H9 (cell line): ENCODE measurements around the gene OR2T3. TPM values are rescaled to one million over a fixed set of nuclear protein-coding genes. Genes with fewer than 3 reads are reported as not detected.
"Not testable (repeated sequence)": the region's sequence is repeated elsewhere in the genome, so short reads cannot be mapped to it uniquely, and the experiment has no call there.

Experiments used
- DNase-seq: peaks from one replicate; pipeline ENCODE4 v3.0.0-alpha.2; 2017
- H2AFZ ChIP-seq: one replicate; pipeline ENCODE4 v1.6.1; 2013; ENCODE audit warnings: mild to moderate bottlenecking, low read length, control low read depth, moderate library complexity
- H2AK5ac ChIP-seq: 2 replicates; pipeline ENCODE4 v1.6.1; 2013; ENCODE audit warnings: low read length, control low read depth, mixed read lengths; ENCODE audit not compliant: insufficient read length
- H2BK120ac ChIP-seq: one replicate; pipeline ENCODE4 v1.6.1; 2013; ENCODE audit warnings: low read depth, mild to moderate bottlenecking, low read length, control low read depth, inconsistent platforms; ENCODE audit not compliant: poor library complexity, severe bottlenecking
- H2BK12ac ChIP-seq: 2 replicates; pipeline ENCODE4 v1.6.1; 2013; ENCODE audit warnings: low read length, control low read depth, mixed read lengths, low read depth; ENCODE audit not compliant: insufficient read length
- H2BK15ac ChIP-seq: 2 replicates; pipeline ENCODE4 v1.6.1; 2013; ENCODE audit warnings: low read depth, low read length, control low read depth
- H2BK20ac ChIP-seq: one replicate; pipeline ENCODE4 v1.6.1; 2013; ENCODE audit warnings: low read depth, mild to moderate bottlenecking, low read length, control low read depth, inconsistent platforms; ENCODE audit not compliant: poor library complexity, severe bottlenecking
- H2BK5ac ChIP-seq: 2 replicates; pipeline ENCODE4 v1.6.1; 2013; ENCODE audit warnings: low read length, control low read depth, mixed read lengths; ENCODE audit not compliant: insufficient read length
- H3K14ac ChIP-seq: 2 replicates; pipeline ENCODE4 v1.6.1; 2013; ENCODE audit warnings: low read length, control low read depth; ENCODE audit not compliant: insufficient read depth
- H3K18ac ChIP-seq: 2 replicates; pipeline ENCODE4 v1.6.1; 2013; ENCODE audit warnings: low read depth, mild to moderate bottlenecking, mixed read lengths, low read length, control low read depth; ENCODE audit not compliant: insufficient read length
- H3K23ac ChIP-seq: 2 replicates; pipeline ENCODE4 v1.6.1; 2013; ENCODE audit warnings: low read length, control low read depth, mixed read lengths, low read depth; ENCODE audit not compliant: insufficient read length
- H3K23me2 ChIP-seq: 2 replicates; pipeline ENCODE4 v1.6.1; 2013; ENCODE audit warnings: low read depth, mild to moderate bottlenecking, mixed read lengths, low read length, control low read depth; ENCODE audit not compliant: insufficient read length, poor library complexity, severe bottlenecking
- H3K27ac ChIP-seq: 2 replicates; pipeline ENCODE4 v1.5.1; 2013; ENCODE audit warnings: low read length, control low read depth, mixed read lengths, low read depth; ENCODE audit not compliant: insufficient read length
- H3K27me3 ChIP-seq: 2 replicates; pipeline ENCODE4 v1.6.1; 2013; ENCODE audit warnings: low read length, control low read depth, inconsistent platforms; ENCODE audit not compliant: insufficient read depth
- H3K4ac ChIP-seq: 2 replicates; pipeline ENCODE4 v1.6.1; 2013; ENCODE audit warnings: low read depth, mild to moderate bottlenecking, control low read depth, inconsistent platforms, low read length, moderate library complexity
- H3K4me1 ChIP-seq: 2 replicates; pipeline ENCODE4 v1.6.1; 2013; ENCODE audit warnings: low read length, control low read depth, inconsistent platforms; ENCODE audit not compliant: insufficient read depth
- H3K4me2 ChIP-seq: 2 replicates; pipeline ENCODE4 v1.6.1; 2013; ENCODE audit warnings: low read length, control low read depth, mixed read lengths; ENCODE audit not compliant: insufficient read length, insufficient read depth
- H3K56ac ChIP-seq: 2 replicates; pipeline ENCODE4 v1.6.1; 2013; ENCODE audit warnings: low read depth, mild to moderate bottlenecking, mixed read lengths, low read length, control low read depth; ENCODE audit not compliant: insufficient read length
- H3K79me1 ChIP-seq: 2 replicates; pipeline ENCODE4 v1.6.1; 2013; ENCODE audit warnings: low read depth, mild to moderate bottlenecking, moderate library complexity, low read length, control low read depth, inconsistent platforms; ENCODE audit not compliant: insufficient read depth, poor library complexity, severe bottlenecking
- H3K79me2 ChIP-seq: 2 replicates; pipeline ENCODE4 v1.6.1; 2013; ENCODE audit warnings: low read length, control low read depth, inconsistent platforms; ENCODE audit not compliant: insufficient read depth
- H3K9ac ChIP-seq: 2 replicates; pipeline ENCODE4 v1.6.1; 2013; ENCODE audit warnings: low read length, control low read depth, mixed read lengths; ENCODE audit not compliant: insufficient read length; ENCODE audit errors: extremely low read depth
- H3K9me3 ChIP-seq: one replicate; pipeline ENCODE4 v1.6.1; 2013; ENCODE audit warnings: low read depth, low read length, inconsistent platforms; ENCODE audit not compliant: control insufficient read depth
- H3T11ph ChIP-seq: one replicate; pipeline ENCODE4 v1.6.1; 2013; ENCODE audit warnings: mild to moderate bottlenecking, low read length, control low read depth, inconsistent platforms
- H4K20me1 ChIP-seq: one replicate; pipeline ENCODE4 v1.6.1; 2013; ENCODE audit not compliant: control insufficient read depth, insufficient read length, insufficient read depth
- H4K5ac ChIP-seq: 2 replicates; pipeline ENCODE4 v1.6.1; 2013; ENCODE audit warnings: low read depth, mild to moderate bottlenecking, mixed read lengths, low read length, control low read depth; ENCODE audit not compliant: insufficient read length
- H4K8ac ChIP-seq: replicated peaks from 2 replicates; pipeline ENCODE4 v1.6.1; 2013; ENCODE audit warnings: low read length, control low read depth, mixed read lengths, low read depth; ENCODE audit not compliant: insufficient read length
- H4K91ac ChIP-seq: 2 replicates; pipeline ENCODE4 v1.6.1; 2013; ENCODE audit warnings: low read depth, mild to moderate bottlenecking, moderate library complexity, mixed read lengths, low read length, control low read depth; ENCODE audit not compliant: insufficient read length
- H3K27ac Mint-ChIP-seq, 3 experiments: 2 replicates in 2 of 3; 3 replicates in 1 of 3; pipeline ENCODE4 v1.8.0; 2020 to 2021; ENCODE audit warnings: mixed read lengths in 3 of 3, mild to moderate bottlenecking in 1 of 3, moderate library complexity in 1 of 3
- H3K27me3 Mint-ChIP-seq: 2 replicates; pipeline ENCODE4 v1.8.0; 2021; ENCODE audit warnings: low read depth, mild to moderate bottlenecking, moderate library complexity, mixed read lengths
- H3K36me3 Mint-ChIP-seq, 3 experiments: 2 replicates in 2 of 3; 3 replicates in 1 of 3; pipeline ENCODE4 v1.8.0; 2020 to 2021; ENCODE audit warnings: low read depth in 3 of 3, mixed read lengths in 3 of 3; ENCODE audit not compliant: insufficient read depth in 1 of 3
- H3K4me1 Mint-ChIP-seq, 2 experiments: 2 replicates each; pipeline ENCODE4 v1.8.0; 2020; ENCODE audit warnings: mixed read lengths in 2 of 2
- H3K4me3 Mint-ChIP-seq, 2 experiments: 2 replicates in 1 of 2; 3 replicates in 1 of 2; pipeline ENCODE4 v1.8.0; 2020 to 2021; ENCODE audit warnings: mild to moderate bottlenecking in 2 of 2, mixed read lengths in 2 of 2, moderate library complexity in 1 of 2
- H3K9me3 Mint-ChIP-seq, 2 experiments: 2 replicates in 1 of 2; 3 replicates in 1 of 2; pipeline ENCODE4 v1.8.0; 2020; ENCODE audit warnings: mild to moderate bottlenecking in 2 of 2, mixed read lengths in 2 of 2, moderate library complexity in 1 of 2
- WGBS: extraction: QIAGEN DNeasy Blood & Tissue Kit; methylation state at CpG from one replicate; pipeline ENCODE4 v1.1.7; 2013; ENCODE audit warnings: missing lambda C conversion rate, low lambda C conversion rate, mixed read lengths; ENCODE audit not compliant: insufficient read length; ENCODE audit errors: extremely low coverage; 5-methylcytosine and 5-hydroxymethylcytosine counted together
- long read RNA-seq: library from polyadenylated mRNA; unstranded; transcript quantifications from one replicate; pipeline ENCODE4 v2.0.0, GENCODE V29; 2020
- total RNA-seq: library from RNA; stranded (reverse); gene quantifications from 2 replicates; pipeline ENCODE4 v1.2.1, GENCODE V29; 2021

The OR2T3 gene, protein sequence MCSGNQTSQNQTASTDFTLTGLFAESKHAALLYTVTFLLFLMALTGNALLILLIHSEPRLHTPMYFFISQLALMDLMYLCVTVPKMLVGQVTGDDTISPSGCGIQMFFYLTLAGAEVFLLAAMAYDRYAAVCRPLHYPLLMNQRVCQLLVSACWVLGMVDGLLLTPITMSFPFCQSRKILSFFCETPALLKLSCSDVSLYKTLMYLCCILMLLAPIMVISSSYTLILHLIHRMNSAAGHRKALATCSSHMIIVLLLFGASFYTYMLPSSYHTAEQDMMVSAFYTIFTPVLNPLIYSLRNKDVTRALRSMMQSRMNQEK
- total RNA-seq, result not detected in 2 replicates
- long read RNA-seq, result 0 reads

DNA sequence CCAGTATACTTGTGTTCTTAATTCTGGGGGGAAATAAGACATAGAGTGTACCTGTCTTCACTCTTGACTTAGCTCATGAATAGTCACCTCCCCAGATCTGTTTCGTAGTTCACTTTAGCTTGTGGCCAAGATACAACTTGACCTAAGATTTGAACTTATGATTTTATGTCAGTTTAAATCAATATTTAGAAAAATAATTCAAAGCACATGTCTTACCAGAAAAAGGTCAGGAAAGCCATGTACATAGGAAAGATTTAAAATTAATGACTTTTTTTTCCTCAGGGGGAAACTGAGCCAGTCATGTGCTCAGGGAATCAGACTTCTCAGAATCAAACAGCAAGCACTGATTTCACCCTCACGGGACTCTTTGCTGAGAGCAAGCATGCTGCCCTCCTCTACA lies at the start of gene OR2T3:
Gene OR2T3, plus strand, starts transcription at position 301 of the 400 bp plus-strand sequence. Its CDS starts 0 bp downstream, at position 301.
- H3K79me1 ChIP-seq, H3K23me2 ChIP-seq, H4K8ac ChIP-seq, H2BK5ac ChIP-seq, DNase-seq, H3K9ac ChIP-seq, H3K23ac ChIP-seq, H4K91ac ChIP-seq, H3K14ac ChIP-seq, H2BK12ac ChIP-seq, H3K27me3 ChIP-seq, H2BK15ac ChIP-seq, H3K27ac ChIP-seq, H3K4me1 ChIP-seq, H3K79me2 ChIP-seq, H3K27me3 Mint-ChIP-seq, H3K4ac ChIP-seq, H3K18ac ChIP-seq, H3K4me1 Mint-ChIP-seq, H3K56ac ChIP-seq, H3K4me3 Mint-ChIP-seq, H3T11ph ChIP-seq, H2AK5ac ChIP-seq, H2BK20ac ChIP-seq, H4K5ac ChIP-seq, H2BK120ac ChIP-seq, H4K20me1 ChIP-seq, H3K4me2 ChIP-seq, H3K27ac Mint-ChIP-seq, H2AFZ ChIP-seq: not testable (repeated sequence)
- peaks cover 17% of the 10 kb centered on the region for H3K9me3 ChIP-seq
- WGBS, result no CpG with 5 or more reads among the region's 2 CpGs
- H3K9me3 Mint-ChIP-seq, result peaks cover 48 to 55% of the 10 kb centered on the region in 2 experiments
- peaks cover 0 to 17% (median 4%) of the 10 kb centered on the region in 3 experiments; a peak in 4 of 7 replicates for H3K36me3 Mint-ChIP-seq

DNA sequence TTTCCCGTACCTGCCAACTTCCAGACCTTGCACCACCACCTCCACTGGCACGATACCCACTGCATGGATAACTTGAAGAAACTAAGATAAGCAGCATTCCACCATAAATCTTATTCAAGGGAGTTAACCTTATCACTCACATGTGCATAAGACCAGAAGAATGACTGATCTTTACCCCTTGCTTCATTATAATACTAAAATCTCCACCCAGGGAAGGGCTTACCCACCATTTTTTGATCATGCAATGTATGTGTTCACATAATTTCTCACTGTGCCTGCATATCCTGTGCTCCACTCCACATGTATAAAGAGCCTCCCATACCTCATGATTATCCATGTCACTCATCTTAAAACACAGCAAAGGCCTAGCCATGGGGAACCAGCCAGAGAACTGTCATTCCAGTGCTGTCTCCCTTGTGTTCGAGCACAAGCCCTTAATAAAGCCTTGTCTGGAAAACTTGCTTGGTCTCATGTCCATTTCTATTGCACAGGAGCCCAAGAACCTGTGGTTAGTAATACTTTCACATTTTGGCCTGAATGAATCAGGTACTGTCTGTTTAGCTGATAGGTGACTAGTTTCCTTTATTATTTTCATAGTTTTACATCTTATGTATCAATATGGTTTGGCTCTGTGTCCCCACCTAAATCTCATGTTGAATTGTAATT lies 45.5 kb upstream of the OR2T3 start:
- not testable (repeated sequence) for H2BK20ac ChIP-seq, H3K27me3 Mint-ChIP-seq, H2BK15ac ChIP-seq, H3K27ac ChIP-seq, H4K91ac ChIP-seq, H3K4ac ChIP-seq, H3K9ac ChIP-seq, H3T11ph ChIP-seq, H3K4me3 Mint-ChIP-seq, H3K4me1 ChIP-seq, H3K14ac ChIP-seq, H4K5ac ChIP-seq, H3K23ac ChIP-seq, H3K27ac Mint-ChIP-seq, H3K4me2 ChIP-seq, H3K18ac ChIP-seq, H3K4me1 Mint-ChIP-seq, H4K8ac ChIP-seq, H2AFZ ChIP-seq, H2AK5ac ChIP-seq, H2BK5ac ChIP-seq, H4K20me1 ChIP-seq, H2BK12ac ChIP-seq, H3K27me3 ChIP-seq, H3K56ac ChIP-seq, H3K23me2 ChIP-seq, H3K79me2 ChIP-seq, DNase-seq, H2BK120ac ChIP-seq, H3K79me1 ChIP-seq
- H3K9me3 ChIP-seq, result peaks cover 38% of the 10 kb centered on the region
- Mint-ChIP-seq H3K36me3 (peaks cover 0 to 26% (median 7%) of the 10 kb centered on the region in 3 experiments; a peak in 6 of 7 replicates), H3K9me3 (peaks cover 76 to 78% of the 10 kb centered on the region in 2 experiments)
- WGBS, result no CpG with 5 or more reads among the region's 3 CpGs
